Stimulated activated CD4-positive, alpha-beta T cell treated with anti-CD3 and anti-CD28 coated beads, Interleukin-15, amount 100 ng/mL, for 48 hours (primary cell): ENCODE measurements around the gene SPIB.
"Not testable (repeated sequence)": the region's sequence is repeated elsewhere in the genome, so short reads cannot be mapped to it uniquely, and the experiment has no call there.

Experiments
- DNase-seq, 2 donors: peaks; one replicate each; pipeline ENCODE4 v3.0.0-alpha.2; 2020; ENCODE audit warnings: low read depth in 2 of 2

Gene SPIB

GRCh38 chr19:50439130-50439529 lies 20.4 kb downstream of the SPIB start:
- not testable (repeated sequence) for DNase-seq

- no peak for DNase-seq
Measured at GRCh38 chr19:50444059-50444458, 25.3 kb downstream of the SPIB start.

DNA sequence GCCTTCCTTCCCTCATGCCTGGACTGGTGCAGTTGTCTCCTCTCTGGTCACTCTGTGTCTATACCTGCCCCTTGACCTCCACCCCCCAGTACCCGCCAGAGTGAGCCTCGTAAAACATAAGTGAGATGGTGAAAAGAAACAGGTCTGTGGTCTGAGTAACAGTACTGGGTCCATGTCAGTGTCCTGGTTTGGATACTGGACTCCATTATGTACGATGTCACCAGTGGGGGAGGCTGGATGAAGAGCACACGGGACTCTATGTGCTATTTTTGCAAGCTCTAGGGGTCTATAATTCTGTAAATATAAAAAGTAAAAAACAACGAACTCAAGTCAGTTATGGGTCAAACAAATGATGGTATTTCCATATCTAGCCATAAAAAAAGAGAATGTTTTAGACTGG lies 28.3 kb downstream of the SPIB start:
- DNase-seq = no peak

- no peak for DNase-seq
Measured at GRCh38 chr19:50447750-50448149, 29.0 kb downstream of the SPIB start.

GRCh38 chr19:50449236-50449899 lies 30.6 kb downstream of the SPIB start:
- no peak for DNase-seq

- no peak for DNase-seq
Measured at GRCh38 chr19:50450369-50451222, 31.9 kb downstream of the SPIB start.

DNA sequence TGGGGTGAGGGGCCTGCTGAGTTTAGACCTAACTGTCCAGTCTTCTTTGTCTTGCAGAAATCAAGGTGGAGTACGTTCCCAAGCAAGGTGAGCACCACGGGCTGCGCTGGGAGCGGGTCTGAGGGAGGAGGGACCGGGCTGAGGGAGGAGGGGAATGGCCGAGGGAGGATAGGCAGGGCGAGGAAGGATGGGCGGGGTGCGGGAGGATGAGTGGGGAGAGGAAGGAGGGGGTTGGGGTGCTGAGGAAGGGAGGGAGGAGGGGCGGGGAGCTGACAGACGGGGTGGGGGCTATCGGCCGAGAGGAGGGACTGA lies 32.4 kb downstream of the SPIB start:
- no peak for DNase-seq

- DNase-seq = no peak
Measured at GRCh38 chr19:50453243-50453642, 34.5 kb downstream of the SPIB start.

GRCh38 chr19:50455992-50456391 lies 37.3 kb downstream of the SPIB start:
- no peak for DNase-seq

GRCh38 chr19:50457300-50457699 lies 38.6 kb downstream of the SPIB start:
- DNase-seq = no peak

GRCh38 chr19:50458396-50459066 lies 39.8 kb downstream of the SPIB start:
- DNase-seq = no peak

DNA sequence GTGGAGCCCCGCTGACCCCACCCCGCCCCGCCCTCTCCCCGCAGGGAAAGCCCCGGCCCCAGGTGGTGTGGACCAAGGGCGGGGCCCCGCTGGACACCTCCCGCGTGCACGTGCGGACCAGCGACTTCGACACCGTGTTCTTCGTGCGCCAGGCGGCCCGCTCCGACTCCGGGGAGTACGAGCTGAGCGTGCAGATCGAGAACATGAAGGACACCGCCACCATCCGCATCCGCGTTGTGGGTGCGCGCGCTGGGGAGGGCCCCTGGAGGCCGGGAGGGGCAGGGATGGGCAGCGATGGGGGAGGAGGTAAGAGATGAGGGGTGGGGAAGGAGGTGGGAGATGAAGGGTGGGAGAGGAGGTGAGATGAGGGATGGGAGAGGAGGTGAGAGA lies 40.3 kb downstream of the SPIB start:
- DNase-seq = no peak

DNA sequence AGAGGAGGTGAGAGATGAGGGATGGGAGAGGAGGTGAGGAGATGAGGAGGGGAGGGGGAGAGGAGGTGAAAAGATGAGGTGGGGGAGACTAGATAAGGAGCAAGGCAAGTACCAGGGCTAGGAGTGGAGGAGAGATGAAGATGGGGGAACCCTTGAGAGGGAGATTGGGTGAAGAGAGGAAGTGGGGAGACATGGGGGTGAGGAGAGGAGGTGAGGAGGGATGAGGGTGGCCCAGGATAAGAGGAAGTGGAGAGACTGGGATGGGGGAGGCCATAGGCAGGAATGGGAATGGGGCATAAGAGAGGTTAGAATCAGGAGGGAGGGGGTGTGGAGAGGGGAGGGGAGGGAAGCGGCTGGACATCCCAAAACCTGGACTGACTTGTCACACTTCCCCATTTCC lies 40.9 kb downstream of the SPIB start:
- DNase-seq = no peak

DNA sequence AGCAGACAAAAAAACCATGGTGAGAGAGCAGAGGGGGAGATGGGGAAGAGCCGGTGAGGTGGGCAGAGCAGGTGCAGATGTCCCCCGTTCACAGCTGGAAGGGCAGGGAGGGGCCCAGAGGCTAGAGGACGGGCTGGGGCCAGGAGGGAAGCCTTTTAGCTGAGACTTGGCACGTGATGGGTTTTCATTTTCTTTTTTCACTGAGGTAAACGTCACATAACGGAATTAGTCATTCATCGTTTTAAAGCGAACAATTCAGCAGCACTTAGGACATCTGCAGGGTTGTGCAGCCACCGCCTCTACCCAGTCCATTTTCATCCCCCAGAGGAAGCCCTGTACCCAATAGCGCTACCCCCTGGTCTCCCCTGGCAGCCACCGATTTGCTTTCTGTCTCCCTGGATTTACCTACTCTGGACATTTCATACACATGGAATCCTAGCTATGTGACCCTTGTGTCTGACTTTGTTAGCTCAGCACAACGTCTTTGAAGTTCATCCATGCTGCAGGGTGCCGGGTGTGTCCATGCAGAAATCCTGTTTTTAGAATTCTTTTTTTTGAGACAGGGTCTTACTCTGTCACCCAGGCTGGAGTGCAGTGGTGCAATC lies 41.5 kb downstream of the SPIB start:
- no peak for DNase-seq

- peak; percentile 29 to 54 for DNase-seq
Measured at GRCh38 chr19:50461066-50461875, 42.5 kb downstream of the SPIB start.

DNA sequence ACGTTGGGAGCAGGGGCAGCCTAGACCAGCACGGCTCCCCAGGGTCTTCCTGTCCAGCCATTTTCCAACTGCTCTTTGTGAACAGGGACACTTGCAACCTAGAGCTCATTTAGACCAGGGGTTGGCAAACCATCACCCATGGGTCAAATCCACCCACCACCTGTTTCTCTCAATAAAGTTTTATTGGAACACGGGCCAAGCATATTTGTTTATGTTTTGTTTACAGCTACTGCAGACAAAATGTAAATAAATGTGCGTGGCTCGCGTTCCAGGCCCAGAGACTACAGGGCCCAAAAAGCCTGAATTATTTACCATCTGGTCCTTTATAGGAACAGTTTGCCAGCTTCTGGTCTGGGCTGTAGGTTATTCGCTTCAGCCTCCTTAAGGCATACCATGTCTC lies 44.2 kb downstream of the SPIB start:
- DNase-seq = no peak

DNA sequence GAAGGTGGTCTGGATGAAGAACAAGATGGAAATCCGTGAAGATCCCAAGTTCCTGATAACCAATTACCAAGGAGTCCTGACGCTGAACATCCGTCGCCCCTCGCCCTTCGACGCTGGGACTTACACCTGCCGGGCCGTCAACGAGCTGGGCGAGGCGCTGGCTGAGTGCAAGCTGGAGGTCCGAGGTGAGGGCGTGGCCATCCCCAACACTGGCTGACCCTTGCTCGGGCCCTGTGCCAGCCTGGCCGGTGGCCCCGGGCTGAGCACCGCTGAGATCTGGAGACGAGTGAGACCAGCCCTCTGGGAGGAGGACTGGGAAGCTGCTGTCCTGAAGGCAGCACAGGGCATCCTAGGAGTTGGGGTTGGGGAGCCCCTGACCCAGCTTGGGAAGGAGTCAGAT lies 45.6 kb downstream of the SPIB start:
- no peak for DNase-seq

DNA sequence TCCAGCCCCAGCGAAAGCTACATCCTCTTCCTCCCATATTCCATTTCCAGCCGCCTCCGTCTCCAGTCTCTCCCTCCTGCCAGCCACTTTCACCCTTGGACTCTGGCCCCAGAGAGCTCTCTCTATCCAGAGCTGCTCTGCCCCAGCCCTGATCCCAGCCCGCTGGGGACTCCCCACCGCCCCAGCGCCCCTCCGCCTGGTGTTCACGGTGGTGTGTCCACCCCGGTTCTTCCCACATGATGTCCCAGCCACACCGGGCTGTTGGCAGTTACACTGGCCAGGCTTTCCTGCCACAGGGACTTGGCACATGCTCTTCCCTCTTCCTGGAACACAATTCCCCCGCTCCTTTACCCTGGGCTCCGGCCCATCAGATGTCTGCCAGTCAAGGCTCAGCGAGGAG lies 46.3 kb downstream of the SPIB start:
- DNase-seq = no peak

- no peak for DNase-seq
Measured at GRCh38 chr19:50465986-50466705, 47.4 kb downstream of the SPIB start.

DNA sequence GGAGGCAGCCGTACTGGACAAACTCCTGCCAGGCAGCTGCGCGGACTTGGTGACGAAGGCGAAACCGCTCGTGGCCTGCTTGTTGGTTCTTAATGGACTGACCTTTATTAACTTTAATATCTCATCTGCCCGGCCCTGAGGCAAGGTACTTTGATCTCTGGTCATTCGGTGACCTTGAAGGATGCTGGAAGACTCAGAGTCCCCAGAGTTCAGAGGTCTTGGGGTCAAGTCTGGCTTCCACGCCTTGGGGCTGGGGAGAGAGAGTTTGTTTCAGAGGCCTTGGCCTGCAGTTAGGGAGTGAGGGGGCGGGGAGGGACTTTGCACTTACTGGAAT lies 47.9 kb downstream of the SPIB start:
- DNase-seq = no peak

DNA sequence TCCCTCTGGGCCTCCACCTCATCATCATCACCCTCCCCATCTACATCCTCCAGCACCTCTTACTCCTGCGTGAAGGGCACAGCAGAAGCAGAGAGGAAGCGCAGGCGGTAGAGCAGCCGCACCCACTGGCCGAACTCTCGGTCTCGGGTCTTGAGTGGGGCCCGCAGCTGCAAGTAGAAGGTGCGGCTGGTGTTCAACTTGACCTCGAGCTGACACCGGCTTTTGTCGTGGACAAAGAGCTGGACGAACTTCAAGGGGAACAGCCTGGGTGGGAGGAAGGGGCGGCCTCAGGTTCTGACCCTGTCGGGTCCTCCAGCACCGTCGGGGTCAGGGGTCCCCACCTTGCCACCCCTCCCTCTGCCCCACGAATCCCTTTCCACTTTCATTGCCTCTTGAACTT lies 48.8 kb downstream of the SPIB start:
- no peak for DNase-seq
